Activated CD4-positive, CD25-positive, alpha-beta regulatory T cell treated with anti-CD3 and anti-CD28 coated beads, Interleukin-2, amount 50 U/mL, for 24 hours (primary cell): ENCODE data around the gene CARM1.
"Not testable (repeated sequence)": the region's sequence is repeated elsewhere in the genome, so short reads cannot be mapped to it uniquely, and the experiment has no call there.

Experiments used
- ATAC-seq, 2 donors: fragments of 150-1000 bp; cut with Tn5 transposase; one replicate each; pipeline ENCODE4 v1.10.0; 2021; ENCODE audit warnings: mild to moderate bottlenecking in 1 of 2, moderate library complexity in 1 of 2

CARM1 gene

GRCh38 chr19:10876459-10877240 lies 5.3 kb downstream of the CARM1 start:
- ATAC-seq = peak; percentile 23 to 46

GRCh38 chr19:10877608-10878007 lies 6.3 kb downstream of the CARM1 start:
- not testable (repeated sequence) for ATAC-seq

- ATAC-seq = no peak
These were observed 6.9 kb downstream of the CARM1 start for GRCh38 chr19:10878253-10878652.

- ATAC-seq = no peak
These were observed 10.2 kb downstream of the CARM1 start for GRCh38 chr19:10881403-10882107.

- no peak for ATAC-seq
These were observed 10.7 kb downstream of the CARM1 start for GRCh38 chr19:10882108-10882457.

GRCh38 chr19:10884274-10884673 lies 12.9 kb downstream of the CARM1 start:
- no peak for ATAC-seq

GRCh38 chr19:10885201-10886169 lies 14.1 kb downstream of the CARM1 start:
- no peak for ATAC-seq

GRCh38 chr19:10887616-10888367 lies 16.4 kb downstream of the CARM1 start:
- no peak for ATAC-seq

- no peak for ATAC-seq
These were observed 17.1 kb downstream of the CARM1 start for GRCh38 chr19:10888421-10888866.

GRCh38 chr19:10889880-10890279 lies 18.5 kb downstream of the CARM1 start:
- no peak for ATAC-seq

- ATAC-seq = no peak
These were observed 20.2 kb downstream of the CARM1 start for GRCh38 chr19:10891405-10892086.

GRCh38 chr19:10892256-10892655 lies 20.9 kb downstream of the CARM1 start:
- no peak for ATAC-seq

- no peak for ATAC-seq
These were observed 23.5 kb downstream of the CARM1 start for GRCh38 chr19:10894911-10895213.

- ATAC-seq = no peak
These were observed 24.0 kb downstream of the CARM1 start for GRCh38 chr19:10895363-10895762.

GRCh38 chr19:10895920-10896319 lies 24.6 kb downstream of the CARM1 start:
- ATAC-seq = no peak

GRCh38 chr19:10896851-10897526 lies 25.6 kb downstream of the CARM1 start:
- ATAC-seq = no peak

GRCh38 chr19:10898633-10899032 lies 27.3 kb downstream of the CARM1 start:
- no peak for ATAC-seq

- ATAC-seq = no peak
These were observed 27.8 kb downstream of the CARM1 start for GRCh38 chr19:10899151-10899653.

GRCh38 chr19:10907925-10908324 lies 36.6 kb downstream of the CARM1 start:
- no peak for ATAC-seq

GRCh38 chr19:10908380-10908960 lies 37.1 kb downstream of the CARM1 start:
- no peak for ATAC-seq
